PC-3 (cell line): ENCODE measurements around the gene TGM3.

Source experiments
- CTCF ChIP-seq: fragments of 300-600 bp; sonication (generic); conservative IDR thresholded peaks from 2 replicates; pipeline ENCODE4 v1.5.1; 2017; ENCODE audit warnings: antibody characterized with exemption, low read depth, mild to moderate bottlenecking, low read length
- EZH2 ChIP-seq: fragments of 300-600 bp; sonication (generic); IDR thresholded peaks from one replicate; pipeline ENCODE4 v1.6.1; 2017; ENCODE audit warnings: antibody characterized with exemption, mild to moderate bottlenecking, low read length; ENCODE audit not compliant: unreplicated experiment

- TF ChIP-seq CTCF = no peak
- no peak for TF ChIP-seq EZH2
These were observed 1.5 kb downstream of the TGM3 start for GRCh38 chr20:2297357-2297728.
